HG03066 (cell line): ENCODE results near the gene IDS.

Experiments
- ATAC-seq: cut with Tn5 transposase; IDR thresholded peaks from one replicate; pipeline ENCODE4 v1.9.1; 2021; ENCODE audit warnings: low read depth; ENCODE audit not compliant: unreplicated experiment

IDS gene

GRCh38 chrX:149467461-149467860 is 37.6 kb downstream of the IDS start:
- no peak for ATAC-seq

DNA sequence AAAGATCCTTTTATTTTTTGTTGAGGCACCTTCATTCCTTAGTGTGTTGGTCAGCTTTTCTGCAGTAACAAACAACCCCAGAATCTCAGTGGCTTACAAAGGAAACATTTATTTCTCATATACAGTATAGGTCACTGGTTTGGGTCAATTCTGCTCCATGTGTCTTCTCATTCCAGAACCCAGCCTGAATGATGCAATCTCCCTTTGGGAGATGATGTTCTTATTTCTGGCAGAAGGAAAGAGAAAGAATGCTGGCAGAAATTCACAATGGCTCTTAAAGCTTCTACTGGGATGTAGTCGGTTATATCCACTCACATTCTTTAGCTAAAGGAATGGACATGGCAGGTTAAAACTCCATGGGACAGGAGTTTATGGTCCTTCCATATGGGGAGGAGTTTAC is 42.3 kb downstream of the IDS start:
- no peak for ATAC-seq

DNA sequence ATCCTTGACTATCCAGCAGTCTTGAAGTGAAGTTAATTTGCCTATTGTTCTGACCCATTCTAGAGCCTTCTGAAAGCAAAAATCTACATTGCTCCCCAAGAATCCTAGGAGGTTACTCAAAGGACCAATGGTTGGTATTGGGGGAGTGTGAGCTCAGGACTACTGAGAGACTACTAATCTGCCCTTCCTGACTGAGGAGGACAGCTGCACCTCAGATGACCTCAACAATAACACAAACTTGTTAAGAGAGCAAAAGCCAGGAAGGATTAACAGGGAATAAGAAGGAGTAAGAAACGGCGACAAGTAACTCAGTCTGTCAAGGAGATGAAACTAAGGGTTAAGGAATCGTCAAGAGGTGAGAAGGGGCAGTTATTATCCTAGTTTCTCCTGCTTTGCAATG is 43.4 kb downstream of the IDS start:
- ATAC-seq: no peak

DNA sequence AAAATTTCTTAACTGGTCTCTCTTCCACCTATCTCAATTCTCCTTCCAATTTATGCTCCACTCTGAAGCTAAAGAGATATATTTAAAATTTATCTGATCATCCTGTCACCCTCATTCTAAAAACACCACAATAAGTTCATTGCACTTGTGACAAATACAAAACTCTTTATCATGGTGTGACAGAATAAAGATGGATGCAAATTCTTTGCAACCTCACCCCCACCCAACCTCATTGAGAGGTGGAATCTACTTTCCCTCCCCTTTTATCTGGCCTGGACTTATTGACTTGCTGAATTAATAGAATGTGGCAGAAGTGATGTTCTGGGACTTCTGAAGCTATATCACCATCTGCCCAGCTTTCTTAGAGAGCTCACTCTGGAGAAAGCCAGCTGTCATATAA is 46.5 kb downstream of the IDS start:
- no peak for ATAC-seq

- no peak for ATAC-seq
Measured at GRCh38 chrX:149456476-149457245, 48.4 kb downstream of the IDS start.

- no peak for ATAC-seq
Measured at GRCh38 chrX:149455934-149456333, 49.2 kb downstream of the IDS start.

- no peak for ATAC-seq
Measured at GRCh38 chrX:149453906-149454822, 50.9 kb downstream of the IDS start.

DNA sequence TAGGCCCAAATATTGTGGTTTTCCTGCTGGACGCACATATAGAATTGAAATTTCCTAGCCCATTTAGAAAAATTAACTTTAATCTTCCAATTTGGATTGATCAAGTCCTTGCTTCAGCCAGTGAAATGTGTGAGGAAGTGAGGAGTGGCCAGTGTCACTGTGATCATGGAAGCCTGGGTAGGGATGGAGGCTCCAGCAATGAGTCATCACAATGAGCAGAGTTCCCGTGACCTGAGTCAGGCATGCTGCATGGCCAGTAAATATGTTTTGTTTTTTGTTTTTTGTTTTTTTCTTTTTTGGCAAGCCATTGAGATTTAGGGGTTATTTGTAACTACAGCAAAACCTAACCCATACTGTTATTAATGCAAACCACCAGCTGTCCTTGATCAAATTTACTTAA is 52.1 kb downstream of the IDS start:
- no peak for ATAC-seq

- no peak for ATAC-seq
Measured at GRCh38 chrX:149433451-149433850, 71.7 kb downstream of the IDS start.

GRCh38 chrX:149433051-149433450 is 72.1 kb downstream of the IDS start:
- no peak for ATAC-seq
